Measurements from ENCODE around the gene USP40. TPM values are rescaled to one million over a fixed set of nuclear protein-coding genes. Genes with fewer than 3 reads are reported as not detected.
A peak's percentile ranks its signal among the peaks of the same experiment; 100 is the strongest.
"Not testable (repeated sequence)": the region's sequence is repeated elsewhere in the genome, so short reads cannot be mapped to it uniquely, and the experiment has no call there.

The USP40 gene
- total and polyA plus RNA-seq, 4 experiments from 2014 or later: 4.4 to 21.6 (median 11.7) TPM

DNA sequence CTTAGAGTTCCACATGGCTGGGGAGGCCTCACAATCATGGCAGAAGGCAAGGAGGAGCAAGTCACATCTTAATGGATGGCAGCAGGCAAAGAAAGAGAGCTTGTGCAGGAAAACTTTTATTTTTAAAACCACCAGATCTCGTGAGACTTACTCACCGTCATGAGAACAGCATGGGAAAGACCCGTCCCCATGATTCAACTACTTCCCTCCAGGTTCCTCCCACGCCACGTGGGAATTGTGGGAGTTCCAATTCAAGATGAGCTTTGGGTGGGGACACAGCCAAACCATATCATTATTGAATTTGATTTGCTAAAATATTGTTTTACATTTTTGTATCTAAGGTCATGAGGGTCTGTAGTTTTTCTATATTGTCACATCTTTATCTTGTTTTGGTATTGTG lies 10.8 kb upstream of the USP40 start:
- H3K4me3 ChIP-seq (ENCODE audit: low read length in 2 of 2); H3K27me3 Mint-ChIP-seq; H3K9me3 Mint-ChIP-seq; H3K9me3 ChIP-seq (ENCODE audit: control insufficient read depth in 1 of 2, low read length in 2 of 2); H3K36me3 Mint-ChIP-seq; H3K36me3 ChIP-seq (ENCODE audit: insufficient read depth, low read length); POLR2A ChIA-PET (ENCODE audit: partially characterized antibody); H3K27ac ChIP-seq (ENCODE audit: low read depth, low read length); intact Hi-C loops (cut with micrococcal nuclease); H3K4me1 ChIP-seq (ENCODE audit: insufficient read depth, low read length); H3K4me3 Mint-ChIP-seq; H3K4me1 Mint-ChIP-seq; H3K27me3 ChIP-seq (ENCODE audit: insufficient read depth, low read length); DNase-seq; CTCF ChIA-PET (ENCODE audit: partially characterized antibody): not testable (repeated sequence)
- H3K27ac Mint-ChIP-seq: peak overlapping the region in 1 of 7 donors; percentile 50

GRCh38 chr2:233572468-233572867 lies 5.9 kb upstream of the USP40 start:
- Mint-ChIP-seq H3K27ac (no peak overlapping the region), H3K4me1 (no peaks in the 10 kb centered on the region), H3K4me3 (no peak overlapping the region), H3K9me3 (peaks cover 0 to 2% (median 0%) of the 10 kb centered on the region in 8 donors), H3K27me3 (peaks cover 0 to 4% of the 10 kb centered on the region in 2 donors), H3K36me3 (peaks cover 0 to 3% of the 10 kb centered on the region in 2 donors)
- H3K4me1 ChIP-seq (ENCODE audit: insufficient read depth, low read length): no peaks in the 10 kb centered on the region
- intact Hi-C loops (cut with micrococcal nuclease): no loop called here
- H3K36me3 ChIP-seq (ENCODE audit: insufficient read depth, low read length): no peaks in the 10 kb centered on the region
- ChIA-PET POLR2A (ENCODE audit: partially characterized antibody) (no interaction called here), CTCF (ENCODE audit: partially characterized antibody) (no interaction called here)
- no peak for DNase-seq
- H3K9me3 ChIP-seq (ENCODE audit: control insufficient read depth in 1 of 2, low read length in 2 of 2): no peaks in the 10 kb centered on the region
- no peak overlapping the region for H3K27ac ChIP-seq (ENCODE audit: low read depth, low read length)
- no peak overlapping the region for H3K4me3 ChIP-seq (ENCODE audit: low read length in 2 of 2)
- H3K27me3 ChIP-seq (ENCODE audit: insufficient read depth, low read length): no peaks in the 10 kb centered on the region

DNA sequence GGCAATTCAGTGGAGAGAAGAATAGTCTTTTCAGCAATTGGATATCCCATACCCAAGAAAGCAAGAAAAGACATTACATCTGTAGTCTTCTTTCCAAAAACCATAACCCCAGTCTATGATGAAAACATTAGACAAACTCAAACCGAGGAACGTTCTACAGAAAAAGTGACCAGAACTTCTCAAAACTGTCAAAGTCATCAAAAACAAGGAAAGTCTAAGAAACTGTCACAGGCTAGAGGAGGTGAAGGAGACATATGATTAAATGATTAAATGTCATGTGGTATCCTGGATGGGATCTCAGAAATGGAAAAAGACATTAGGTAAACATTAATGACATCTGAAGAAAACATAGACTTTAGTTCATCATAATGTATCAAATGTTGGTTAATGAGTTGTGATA lies 4.9 kb upstream of the USP40 start:
- Histone ChIP-seq H3K36me3 (ENCODE audit: insufficient read depth, low read length) (no peaks in the 10 kb centered on the region), H3K27me3 (ENCODE audit: insufficient read depth, low read length) (no peaks in the 10 kb centered on the region), H3K4me1 (ENCODE audit: insufficient read depth, low read length) (no peaks in the 10 kb centered on the region), H3K4me3 (ENCODE audit: low read length in 2 of 2) (no peak overlapping the region), H3K9me3 (ENCODE audit: control insufficient read depth in 1 of 2, low read length in 2 of 2) (no peaks in the 10 kb centered on the region), H3K27ac (ENCODE audit: low read depth, low read length) (no peak overlapping the region)
- Mint-ChIP-seq H3K36me3 (peaks cover 0 to 3% of the 10 kb centered on the region in 2 donors), H3K9me3 (no peaks in the 10 kb centered on the region), H3K4me3 (no peak overlapping the region), H3K27me3 (peaks cover 0 to 2% of the 10 kb centered on the region in 2 donors), H3K27ac (no peak overlapping the region), H3K4me1 (peaks cover 0 to 3% (median 0%) of the 10 kb centered on the region in 4 donors)
- POLR2A ChIA-PET (ENCODE audit: partially characterized antibody): no interaction called here
- CTCF ChIA-PET (ENCODE audit: partially characterized antibody): no interaction called here
- no peak for DNase-seq
- intact Hi-C loops (cut with micrococcal nuclease): no loop called here

- Mint-ChIP-seq H3K27ac (no peak overlapping the region), H3K4me3 (no peak overlapping the region), H3K36me3 (peaks cover 0 to 4% of the 10 kb centered on the region in 2 donors), H3K9me3 (no peaks in the 10 kb centered on the region), H3K27me3 (peaks cover 0 to 2% of the 10 kb centered on the region in 2 donors), H3K4me1 (peaks cover 0 to 6% (median under 1%) of the 10 kb centered on the region in 4 donors)
- no peak overlapping the region for H3K4me3 ChIP-seq (ENCODE audit: low read length in 2 of 2)
- ChIA-PET CTCF (ENCODE audit: partially characterized antibody) (no interaction called here), POLR2A (ENCODE audit: partially characterized antibody) (no interaction called here)
- DNase-seq: no peak
- H3K9me3 ChIP-seq (ENCODE audit: control insufficient read depth in 1 of 2, low read length in 2 of 2): no peaks in the 10 kb centered on the region
- no peak overlapping the region for H3K27ac ChIP-seq (ENCODE audit: low read depth, low read length)
- no peaks in the 10 kb centered on the region for H3K36me3 ChIP-seq (ENCODE audit: insufficient read depth, low read length)
- intact Hi-C loops (cut with micrococcal nuclease): no loop called here
- H3K27me3 ChIP-seq (ENCODE audit: insufficient read depth, low read length): no peaks in the 10 kb centered on the region
- no peaks in the 10 kb centered on the region for H3K4me1 ChIP-seq (ENCODE audit: insufficient read depth, low read length)
Measured at GRCh38 chr2:233571001-233571400, 4.4 kb upstream of the USP40 start.

DNA sequence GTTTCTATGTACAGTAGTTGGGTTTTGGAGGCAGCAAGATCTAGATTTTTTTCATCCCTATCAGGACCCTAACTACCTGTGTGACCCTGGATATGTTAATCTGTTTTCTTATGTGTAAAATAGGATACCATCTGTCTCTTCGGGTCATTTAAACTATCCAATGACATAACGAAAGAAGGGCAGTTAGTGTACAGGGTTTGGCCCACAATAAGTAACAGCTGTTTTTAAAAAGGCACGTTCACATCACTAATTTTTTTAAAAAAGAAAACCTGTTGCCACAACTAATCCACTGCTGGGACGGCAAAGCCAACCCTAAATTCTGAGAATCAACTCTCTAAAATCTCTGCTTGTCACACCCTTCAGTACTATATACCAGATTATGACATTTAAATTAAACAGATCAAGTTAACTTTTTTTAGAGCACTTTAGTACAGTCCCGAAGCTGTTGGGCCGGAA lies 869 bp downstream of the USP40 start:
- Mint-ChIP-seq H3K27me3 (no peaks in the 10 kb centered on the region), H3K4me3 (peak overlapping the region; percentile 95 to 99 (median 97)), H3K27ac (peak overlapping the region; percentile 41 to 98 (median 91)), H3K4me1 (peaks cover 4 to 10% (median 7%) of the 10 kb centered on the region in 4 donors), H3K36me3 (peaks cover 3 to 15% of the 10 kb centered on the region in 2 donors), H3K9me3 (no peaks in the 10 kb centered on the region)
- DNase-seq: no peak
- ChIA-PET POLR2A (ENCODE audit: partially characterized antibody) (interaction anchor here (0.6 to 1.8 kb wide), 4 partner anchors 8 to 485 kb away, joined by 3 to 5 read pairs (median 3); no protein-coding TSS in a partner anchor), CTCF (ENCODE audit: partially characterized antibody) (interaction anchor here (1.0 kb wide), 1 partner anchor 8 kb away, joined by 3 read pairs; no protein-coding TSS in a partner anchor)
- Histone ChIP-seq H3K9me3 (ENCODE audit: control insufficient read depth in 1 of 2, low read length in 2 of 2) (no peaks in the 10 kb centered on the region), H3K4me3 (ENCODE audit: low read length in 2 of 2) (peak overlapping the region; percentile 78 to 83), H3K4me1 (ENCODE audit: insufficient read depth, low read length) (peaks cover 9% of the 10 kb centered on the region), H3K36me3 (ENCODE audit: insufficient read depth, low read length) (no peaks in the 10 kb centered on the region), H3K27ac (ENCODE audit: low read depth, low read length) (peak overlapping the region; percentile 74), H3K27me3 (ENCODE audit: insufficient read depth, low read length) (no peaks in the 10 kb centered on the region)
- intact Hi-C loops (cut with micrococcal nuclease): no loop called here

GRCh38 chr2:233563663-233564430 lies 2.7 kb downstream of the USP40 start:
- Mint-ChIP-seq H3K9me3 (no peaks in the 10 kb centered on the region), H3K36me3 (peaks cover 9 to 28% of the 10 kb centered on the region in 2 donors), H3K27ac (peak overlapping the region in 1 of 7 donors; percentile 27), H3K4me1 (peaks cover 5 to 10% (median 8%) of the 10 kb centered on the region in 4 donors), H3K27me3 (no peaks in the 10 kb centered on the region), H3K4me3 (peak overlapping the region in 1 of 8 donors; percentile 21)
- H3K4me3 ChIP-seq (ENCODE audit: low read length in 2 of 2): no peak overlapping the region
- peak in 1 of 5 donors; percentile 20 for DNase-seq
- H3K9me3 ChIP-seq (ENCODE audit: control insufficient read depth in 1 of 2, low read length in 2 of 2): no peaks in the 10 kb centered on the region
- intact Hi-C loops (cut with micrococcal nuclease): no loop called here
- peaks cover 9% of the 10 kb centered on the region for H3K4me1 ChIP-seq (ENCODE audit: insufficient read depth, low read length)
- ChIA-PET CTCF (ENCODE audit: partially characterized antibody) (no interaction called here), POLR2A (ENCODE audit: partially characterized antibody) (no interaction called here)
- no peak overlapping the region for H3K27ac ChIP-seq (ENCODE audit: low read depth, low read length)
- no peaks in the 10 kb centered on the region for H3K27me3 ChIP-seq (ENCODE audit: insufficient read depth, low read length)
- no peaks in the 10 kb centered on the region for H3K36me3 ChIP-seq (ENCODE audit: insufficient read depth, low read length)

GRCh38 chr2:233556881-233557736 lies 9.5 kb downstream of the USP40 start:
- H3K36me3 Mint-ChIP-seq: peaks cover 35 to 58% of the 10 kb centered on the region in 2 donors
- H3K27ac Mint-ChIP-seq: peak overlapping the region in 1 of 7 donors; percentile 60
- Histone ChIP-seq H3K4me1 (ENCODE audit: insufficient read depth, low read length) (no peaks in the 10 kb centered on the region), H3K27me3 (ENCODE audit: insufficient read depth, low read length) (no peaks in the 10 kb centered on the region), H3K36me3 (ENCODE audit: insufficient read depth, low read length) (peaks cover 3% of the 10 kb centered on the region), H3K27ac (ENCODE audit: low read depth, low read length) (no peak overlapping the region), H3K4me3 (ENCODE audit: low read length in 2 of 2) (no peak overlapping the region), H3K9me3 (ENCODE audit: control insufficient read depth in 1 of 2, low read length in 2 of 2) (no peaks in the 10 kb centered on the region)
- no peaks in the 10 kb centered on the region for H3K27me3 Mint-ChIP-seq
- no peaks in the 10 kb centered on the region for H3K9me3 Mint-ChIP-seq
- no peak overlapping the region for H3K4me3 Mint-ChIP-seq
- ChIA-PET CTCF (ENCODE audit: partially characterized antibody) (interaction anchor here (0.8 kb wide), 1 partner anchor 9 kb away, joined by 3 read pairs; the partner anchor contains the start of gene USP40), POLR2A (ENCODE audit: partially characterized antibody) (interaction anchor here (1.2 kb wide), 1 partner anchor 9 kb away, joined by 5 read pairs; the partner anchor contains the start of gene USP40)
- peaks cover 0 to 6% (median 4%) of the 10 kb centered on the region in 4 donors for H3K4me1 Mint-ChIP-seq
- no peak for DNase-seq
- intact Hi-C loops (cut with micrococcal nuclease): no loop called here
